AG04449 (cell line): ENCODE data around the gene USP4.

ENCODE experiments used
- CTCF ChIA-PET: fragments of 350-600 bp; formaldehyde crosslinking; extraction: SDS; loops from one replicate; lab custom pipeline; 2021; ENCODE audit warnings: antibody characterized with exemption; lab: Yijun Ruan, JAX
- POLR2A ChIA-PET: fragments of 400-600, 350-600 bp; formaldehyde crosslinking; extraction: SDS; loops from one replicate; lab custom pipeline; 2020; ENCODE audit warnings: antibody characterized with exemption, inconsistent platforms; lab: Yijun Ruan, JAX
- DNase-seq: peaks from one replicate; pipeline ENCODE4 v3.0.0-alpha.2; 2010; ENCODE audit warnings: low read depth, low spot score
- H3K4me3 ChIP-seq: 2 replicates; pipeline ENCODE4 v1.5.1; 2011; ENCODE audit warnings: low read depth, mild to moderate bottlenecking, control low read depth, low read length
- CTCF ChIP-seq: IDR thresholded peaks from one replicate; pipeline ENCODE4 v1.5.1; 2011; ENCODE audit warnings: mild to moderate bottlenecking, moderate library complexity, low read length, control low read depth, inconsistent platforms; ENCODE audit not compliant: insufficient read depth; ENCODE audit errors: missing control alignments

The USP4 gene

GRCh38 chr3:49327485-49327884 lies 12.4 kb downstream of the USP4 start:
- no peak for DNase-seq
- ChIA-PET POLR2A (no interaction called here), CTCF (interaction anchor here (1.3 kb wide), 1 partner anchor 10 kb away, joined by 5 read pairs; no protein-coding TSS in a partner anchor)
- TF ChIP-seq CTCF, result peak; percentile 2
- no peak overlapping the region for H3K4me3 ChIP-seq

- ChIA-PET POLR2A (no interaction called here), CTCF (interaction anchor here (1.0 to 2.5 kb wide), 3 partner anchors 10 to 154 kb away, joined by 4 to 8 read pairs (median 5); partner anchors contain the start of gene KLHDC8B)
- no peak overlapping the region for H3K4me3 ChIP-seq
- DNase-seq, result no peak
- no peak for TF ChIP-seq CTCF
Observed at GRCh38 chr3:49324768-49325167, 15.1 kb downstream of the USP4 start.

- no peak overlapping the region for H3K4me3 ChIP-seq
- POLR2A ChIA-PET, result interaction anchor here (0.7 kb wide), 1 partner anchor 431 kb away, joined by 3 read pairs; no protein-coding TSS in a partner anchor
- no peak for DNase-seq
- no peak for TF ChIP-seq CTCF
- CTCF ChIA-PET, result interaction anchor here (0.9 to 1.1 kb wide), 2 partner anchors 23 to 132 kb away, joined by 3 read pairs; partner anchors contain the start of gene USP4
Observed at GRCh38 chr3:49316696-49317457, 23.0 kb downstream of the USP4 start.

GRCh38 chr3:49313896-49314688 lies 25.8 kb downstream of the USP4 start:
- TF ChIP-seq CTCF, result no peak
- no peak for DNase-seq
- CTCF ChIA-PET, result no interaction called here
- H3K4me3 ChIP-seq, result no peak overlapping the region
- POLR2A ChIA-PET, result interaction anchor here (0.5 kb wide), 1 partner anchor 10 kb away, joined by 4 read pairs; no protein-coding TSS in a partner anchor

GRCh38 chr3:49311283-49311682 lies 28.6 kb downstream of the USP4 start:
- ChIA-PET POLR2A (no interaction called here), CTCF (interaction anchor here (1.7 kb wide), 1 partner anchor 140 kb away, joined by 7 read pairs; the partner anchor contains the start of gene KLHDC8B)
- no peak for TF ChIP-seq CTCF
- no peak for DNase-seq
- no peak overlapping the region for H3K4me3 ChIP-seq
